NT2/D1 (cell line): ENCODE measurements around the gene PSMD12.

Experiments used
- SUZ12 ChIP-seq: IDR thresholded peaks from 2 replicates; pipeline ENCODE4 v1.6.1; 2011; ENCODE audit not compliant: insufficient read length, insufficient read depth; ENCODE audit errors: extremely low read depth
- ZNF274 ChIP-seq: IDR thresholded peaks from 2 replicates; pipeline ENCODE4 v1.6.1; 2011; ENCODE audit warnings: mild to moderate bottlenecking, low read depth, low read length

DNA sequence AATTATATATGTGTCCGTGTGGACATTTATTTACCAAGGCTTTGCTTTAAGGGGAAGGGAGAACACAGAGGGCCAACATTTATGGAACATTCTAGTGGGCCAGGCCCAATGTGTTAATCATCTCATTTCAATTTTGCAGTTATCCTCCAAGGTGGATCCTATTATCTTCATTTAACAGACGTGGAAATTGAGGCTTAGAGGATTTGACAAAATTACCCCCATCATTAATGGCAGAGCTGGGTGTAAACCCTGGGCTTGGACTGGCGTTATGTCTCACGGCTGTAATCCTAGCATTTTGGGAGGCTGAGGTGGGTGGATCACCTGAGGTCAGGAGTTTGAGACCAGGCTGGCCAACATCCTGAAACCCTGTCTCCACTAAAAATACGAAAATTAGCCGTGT, 37.1 kb upstream of the PSMD12 start:
- no peak for TF ChIP-seq SUZ12
- TF ChIP-seq ZNF274: no peak
